Measurements from ENCODE around the gene SYT1.

Gene SYT1

DNA sequence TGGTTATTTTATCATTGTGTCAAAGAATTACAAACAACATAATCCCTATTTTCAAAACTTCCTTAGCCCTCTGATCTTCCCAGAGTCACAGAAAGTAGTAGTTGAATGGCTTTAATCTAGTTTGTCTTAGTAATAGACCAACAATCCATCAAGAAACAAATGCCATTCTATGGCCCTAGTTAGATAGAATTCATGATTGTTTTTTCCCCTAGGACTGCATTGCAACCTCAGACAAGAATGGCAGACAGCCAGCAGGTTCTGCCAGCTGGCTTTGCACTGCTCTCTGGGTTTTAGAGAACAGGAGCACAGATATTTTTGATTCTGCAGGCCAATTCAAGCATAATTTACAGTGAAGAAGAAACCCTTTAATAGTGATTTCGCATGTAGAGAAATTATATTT, 33.8 kb downstream of the SYT1 start:
- DNase-seq, result peak; percentile 72

DNA sequence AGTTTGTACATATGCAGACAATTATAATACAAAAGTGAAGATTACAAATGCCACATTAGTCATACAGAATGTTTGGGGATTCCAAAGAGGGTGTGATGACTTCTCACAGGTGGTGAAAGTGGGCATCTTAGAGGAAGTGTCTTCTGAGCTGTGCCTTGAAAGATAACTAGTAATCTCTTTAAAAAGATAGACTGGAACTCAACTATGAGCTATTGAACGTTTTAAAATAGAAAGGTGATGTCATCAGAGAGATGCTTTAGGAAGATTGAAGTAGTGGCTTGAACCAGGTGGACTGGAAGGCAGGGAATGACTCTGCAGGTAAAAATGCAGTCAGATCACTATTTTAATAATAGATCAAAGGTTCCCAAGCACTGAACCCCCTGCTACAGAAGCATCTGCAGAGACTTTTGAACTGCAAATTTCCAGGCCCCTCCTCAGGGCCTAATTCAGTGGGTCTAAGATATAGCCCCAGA, 50.3 kb downstream of the SYT1 start:
- DNase-seq, result no peak

DNA sequence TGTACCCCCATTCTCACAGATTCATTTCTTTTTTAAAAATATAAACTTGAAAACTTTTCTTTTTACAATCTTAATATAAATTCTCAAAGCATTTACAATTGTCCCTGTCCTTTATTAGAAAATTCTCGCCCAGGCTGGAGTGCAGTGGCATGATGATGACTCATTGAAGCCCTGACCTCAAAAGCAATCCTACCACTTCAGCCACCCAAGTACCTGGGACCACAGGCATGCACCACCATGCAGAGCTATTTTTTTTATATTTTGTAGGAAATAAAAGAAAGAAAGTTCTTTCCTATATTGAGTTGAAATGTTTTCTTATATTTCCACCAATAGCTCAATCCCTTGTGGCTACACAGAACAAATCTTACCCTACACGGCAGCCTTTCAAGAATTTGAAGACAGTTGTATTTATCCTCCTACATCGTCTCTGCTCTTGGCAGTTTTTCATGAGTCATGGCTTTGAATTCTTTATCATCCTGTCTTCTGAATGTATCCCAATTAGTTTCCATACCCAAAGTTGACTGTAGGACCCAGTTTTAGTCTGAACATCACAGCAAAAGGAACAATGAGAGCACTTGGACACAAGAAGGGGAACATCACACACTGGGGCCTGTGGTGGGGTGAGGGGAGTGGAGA, 52.4 kb downstream of the SYT1 start:
- DNase-seq, result no peak

DNA sequence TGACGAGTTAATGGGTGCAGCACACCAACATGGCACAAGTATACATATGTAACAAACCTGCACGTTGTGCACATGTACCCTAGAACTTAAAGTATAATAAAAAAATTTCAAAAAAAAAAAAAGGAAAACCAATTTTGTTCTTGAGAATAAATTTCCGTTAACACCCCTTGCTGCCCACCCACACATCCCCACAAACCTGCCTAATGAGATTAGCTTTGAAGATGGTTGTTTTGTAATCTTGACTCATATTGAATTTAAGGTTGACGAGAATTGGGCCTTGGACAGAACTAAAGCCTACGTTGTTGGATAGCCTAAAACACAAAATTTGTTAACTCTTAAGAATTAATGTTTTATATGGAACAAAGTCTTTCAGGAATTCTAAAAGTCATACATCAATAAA, 52.9 kb downstream of the SYT1 start:
- no peak for DNase-seq

GRCh38 chr12:78918268-78918667, 53.7 kb downstream of the SYT1 start:
- DNase-seq, result no peak

- no peak for DNase-seq
Observed at GRCh38 chr12:78928200-78929074, 63.9 kb downstream of the SYT1 start.

- no peak for DNase-seq
Observed at GRCh38 chr12:78929075-78929418, 64.5 kb downstream of the SYT1 start.

DNA sequence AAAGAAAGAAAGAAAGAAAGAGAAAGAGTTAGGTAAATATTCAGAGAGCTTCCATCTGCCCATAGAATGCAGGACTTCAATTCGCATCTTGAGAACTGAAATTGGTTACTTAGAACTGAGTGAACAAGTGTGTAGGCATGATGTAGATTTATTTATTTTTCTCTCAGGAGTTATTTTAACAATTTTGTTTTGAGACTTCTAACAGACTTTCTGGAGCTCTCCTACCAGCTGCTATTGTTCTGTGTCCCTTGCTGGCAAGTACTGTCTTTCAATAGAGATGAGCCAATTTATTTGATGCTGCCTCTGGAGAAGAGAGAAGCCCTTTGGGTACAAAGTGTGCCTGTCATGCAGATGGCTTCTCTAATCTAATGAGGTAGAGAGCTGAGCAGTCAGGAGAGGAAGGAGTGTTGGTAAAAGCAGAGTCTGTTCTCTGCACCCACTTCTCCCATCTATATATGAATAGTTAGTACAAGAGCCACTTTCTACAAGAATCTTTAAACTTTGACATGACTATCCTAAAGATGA, 67.0 kb downstream of the SYT1 start:
- DNase-seq, result no peak

- no peak for DNase-seq
Observed at GRCh38 chr12:78933014-78933413, 68.4 kb downstream of the SYT1 start.

DNA sequence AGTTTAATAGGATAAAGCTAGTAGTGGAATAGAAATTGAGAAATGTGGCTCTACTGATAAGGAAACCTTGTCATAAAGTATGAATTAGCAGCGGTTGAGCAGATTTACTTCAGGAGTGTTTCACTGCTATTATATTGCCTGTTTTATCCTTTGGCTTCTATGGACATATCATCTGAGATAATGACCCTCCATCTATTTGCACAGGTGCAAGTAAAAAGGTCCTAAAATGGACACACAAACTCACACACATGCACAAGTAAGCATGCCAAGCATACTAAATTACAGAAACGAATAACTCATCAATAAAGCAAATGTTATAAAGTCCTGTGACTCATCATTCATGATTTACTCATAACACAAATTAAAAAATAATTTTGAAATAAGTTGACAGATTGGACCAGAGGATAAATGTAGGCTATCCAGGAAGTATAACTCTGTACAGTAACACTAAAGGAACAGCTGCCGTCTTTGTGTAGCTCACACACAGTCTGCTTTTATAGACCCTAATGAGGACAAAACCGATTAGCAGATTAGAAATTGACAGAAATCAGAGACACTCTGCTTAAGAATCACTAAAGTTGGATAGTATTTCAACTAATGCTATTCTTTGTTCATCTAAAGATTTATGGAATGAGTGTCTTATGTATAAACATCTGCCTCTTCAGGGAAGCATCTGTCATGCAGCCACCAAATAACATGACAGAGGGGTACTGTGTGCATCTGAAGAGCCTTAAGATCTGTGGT, 73.9 kb downstream of the SYT1 start:
- peak; percentile 94 for DNase-seq

GRCh38 chr12:78949532-78949931, 85.0 kb downstream of the SYT1 start:
- no peak for DNase-seq

GRCh38 chr12:78951803-78952551, 87.4 kb downstream of the SYT1 start:
- DNase-seq, result peak; percentile 85

DNA sequence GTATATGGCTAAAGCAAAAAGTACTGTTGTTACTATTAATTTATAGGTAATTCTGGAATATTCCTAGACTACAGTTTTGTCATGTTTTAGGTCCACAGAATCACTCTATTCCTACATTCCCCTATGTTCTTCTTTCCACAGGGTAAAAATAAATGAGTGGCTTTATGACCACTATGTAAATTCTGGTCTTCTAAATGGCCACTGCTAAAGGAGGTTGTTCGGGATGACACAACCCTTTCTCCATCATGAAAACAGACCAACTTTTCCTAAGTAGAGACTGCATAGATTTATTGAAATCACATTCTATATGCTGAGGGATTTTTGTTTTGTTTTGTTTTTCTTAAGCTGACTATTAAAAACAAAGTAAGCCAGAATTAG, 88.0 kb downstream of the SYT1 start:
- no peak for DNase-seq

DNA sequence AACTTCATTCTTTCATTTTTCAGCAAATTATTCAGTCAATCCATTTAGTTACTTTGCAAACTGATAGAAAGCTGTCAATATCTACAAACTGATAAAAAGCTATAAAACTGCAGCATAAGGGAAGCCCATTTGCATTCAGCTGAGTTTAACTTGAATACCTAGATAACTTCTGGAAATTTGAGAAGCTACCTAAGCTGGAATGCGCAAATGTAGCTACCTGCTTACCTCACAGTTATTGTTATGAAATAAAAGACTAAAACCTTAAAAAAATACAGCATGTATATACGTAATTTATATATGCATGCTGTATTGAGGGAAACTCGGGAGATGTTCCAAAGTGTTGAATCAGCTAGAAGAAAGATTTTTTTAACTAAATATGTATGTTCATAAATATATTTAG, 94.4 kb downstream of the SYT1 start:
- DNase-seq, result no peak

- DNase-seq, result no peak
Observed at GRCh38 chr12:78959556-78959955, 95.0 kb downstream of the SYT1 start.

DNA sequence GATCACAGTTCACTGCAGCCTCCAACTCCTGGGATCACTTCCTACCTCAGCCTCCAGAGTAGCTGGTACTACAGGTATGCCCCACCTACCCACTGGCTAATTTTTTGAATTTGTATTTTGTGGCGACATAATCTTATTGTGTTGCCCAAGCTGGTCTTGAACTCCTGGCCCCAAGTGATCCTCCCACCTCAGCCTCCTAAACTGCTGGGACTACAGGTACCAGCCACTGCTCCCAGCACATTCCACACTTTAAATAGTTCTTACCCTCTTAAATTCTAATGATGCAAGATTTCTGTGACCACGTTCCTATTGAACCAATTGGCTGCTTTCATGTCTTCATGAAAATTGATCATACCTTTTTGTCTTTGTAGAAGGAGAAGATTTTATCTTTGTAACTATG, 96.6 kb downstream of the SYT1 start:
- DNase-seq, result no peak

DNA sequence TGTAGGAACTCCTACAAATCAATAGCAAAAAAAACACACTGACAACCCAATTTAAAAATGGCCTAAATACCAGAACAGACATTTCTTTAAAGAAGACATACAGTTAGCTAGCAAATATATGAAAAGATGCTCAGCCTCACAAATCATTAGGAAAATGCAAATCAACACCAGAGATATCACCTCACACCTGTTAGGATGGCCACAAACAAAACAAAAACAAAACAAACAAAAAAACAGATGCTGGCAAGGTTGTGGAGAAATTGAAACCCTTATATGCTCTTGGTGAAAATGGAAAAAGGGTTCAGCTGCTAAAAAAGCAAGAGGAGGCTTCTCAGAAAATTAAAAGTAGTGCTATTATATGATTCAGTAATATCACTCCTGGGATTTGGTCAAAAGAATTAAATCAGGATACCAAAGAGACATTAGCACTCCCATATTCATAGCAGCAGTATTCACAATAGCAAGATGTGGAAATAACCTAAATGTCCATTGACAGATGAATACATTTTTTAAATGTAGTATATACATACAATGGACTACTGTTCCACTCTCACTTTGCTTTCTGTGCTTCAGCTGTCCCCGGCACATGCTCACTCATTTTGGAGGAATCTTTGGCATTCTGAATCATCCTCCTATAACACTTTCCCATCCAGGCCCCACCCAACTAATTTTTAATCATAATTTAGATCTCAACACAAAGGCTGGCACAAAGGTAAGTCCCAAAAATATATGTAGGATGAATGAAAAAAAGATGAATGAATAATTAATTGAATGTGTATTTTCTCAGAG, 99.1 kb downstream of the SYT1 start:
- DNase-seq, result no peak

- no peak for DNase-seq
Observed at GRCh38 chr12:78964521-78964920, 99.9 kb downstream of the SYT1 start.

DNA sequence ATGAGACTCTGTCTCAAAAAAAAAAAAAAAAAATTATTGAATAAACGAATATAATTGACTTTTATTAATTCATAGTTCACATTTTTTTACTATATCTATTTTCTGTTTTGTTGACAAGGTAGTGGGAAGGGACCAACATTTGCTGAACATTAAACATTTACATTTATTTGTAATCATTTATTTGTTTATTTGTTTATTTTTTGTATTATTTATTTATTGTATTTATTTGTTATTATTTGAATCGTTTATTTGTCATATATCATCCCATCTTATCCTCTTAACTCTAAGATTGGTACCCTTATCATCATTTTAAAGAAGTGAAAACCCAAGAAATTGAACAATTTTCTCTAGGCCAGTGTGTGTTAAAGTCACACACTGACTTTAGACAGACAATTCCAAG, 101.5 kb downstream of the SYT1 start:
- DNase-seq, result no peak

DNA sequence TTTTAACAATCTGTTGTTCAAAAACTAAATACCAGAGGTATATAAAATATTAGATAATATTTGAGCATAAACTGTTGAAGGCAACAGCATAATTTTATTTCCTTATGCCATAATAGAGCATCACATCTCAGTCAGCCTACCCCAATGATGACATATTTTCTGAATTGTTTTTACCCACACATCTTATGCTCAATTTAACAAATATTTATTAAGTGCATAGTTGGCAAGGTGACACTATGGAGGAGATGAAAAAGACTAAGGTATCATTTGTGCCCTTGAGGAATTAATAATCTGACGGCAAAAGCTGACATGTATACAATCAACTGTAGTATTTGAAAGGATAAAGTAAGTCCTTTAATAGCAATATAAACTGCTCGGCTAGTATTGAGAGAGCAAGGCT, 102.4 kb downstream of the SYT1 start:
- no peak for DNase-seq

DNA sequence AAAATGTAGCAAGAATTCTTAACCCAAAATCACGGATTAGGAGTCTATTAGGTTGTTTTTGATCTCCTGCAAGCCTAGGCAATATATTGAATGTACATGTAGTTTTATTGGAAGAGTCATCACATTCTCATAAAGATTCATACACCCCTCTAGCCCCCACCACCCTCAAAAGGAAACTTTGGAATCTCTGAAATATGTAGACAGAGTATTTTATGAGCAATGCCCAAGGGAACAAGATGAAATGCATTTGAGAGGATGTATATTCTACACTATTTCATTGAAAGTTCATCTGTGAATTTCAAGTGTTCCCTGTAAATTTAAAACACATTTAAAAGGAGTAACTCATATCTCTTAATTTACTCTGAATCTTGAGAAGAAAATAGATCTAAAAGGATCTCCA, 103.7 kb downstream of the SYT1 start:
- no peak for DNase-seq

DNA sequence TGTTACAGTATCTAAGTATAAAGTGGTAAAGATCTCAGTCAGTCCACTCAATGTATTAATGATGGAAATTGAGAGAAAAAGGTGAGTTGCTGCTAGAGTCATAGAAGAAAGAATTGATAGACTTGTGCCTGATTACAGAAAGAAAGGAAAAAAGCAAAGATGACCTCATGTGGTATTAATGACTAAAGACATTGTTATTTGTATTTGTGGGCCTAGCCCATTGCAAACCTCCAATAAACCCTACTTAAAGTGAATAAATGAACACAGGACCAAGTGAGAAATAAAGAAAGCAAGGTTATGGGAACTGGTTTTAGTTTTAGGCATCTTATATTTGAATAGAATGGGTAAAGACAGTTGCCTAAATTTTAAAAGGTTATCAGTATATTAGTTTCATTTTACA, 105.5 kb downstream of the SYT1 start:
- no peak for DNase-seq
